Neural progenitor cell (in vitro differentiated cells): ENCODE measurements around the gene MAPK12. TPM values are rescaled to one million over a fixed set of nuclear protein-coding genes. Genes with fewer than 3 reads are reported as not detected.

Experiments used
- DNase-seq: peaks from one replicate; pipeline ENCODE4 v3.0.0-alpha.2; 2016; ENCODE audit warnings: low spot score
- H2AFZ ChIP-seq: fragments of 200-600 bp; sonication (generic); replicated peaks from 2 replicates; pipeline ENCODE4 v1.6.1; 2016; ENCODE audit warnings: antibody characterized with exemption
- H3F3A ChIP-seq: fragments of 200-600 bp; sonication (generic); 2 replicates; pipeline ENCODE4 v1.6.1; 2016; ENCODE audit warnings: antibody characterized with exemption, low read depth
- H3K27ac ChIP-seq: fragments of 200-600 bp; sonication (generic); 2 replicates; pipeline ENCODE4 v1.5.1; 2016; ENCODE audit warnings: mild to moderate bottlenecking
- H3K27me3 ChIP-seq: fragments of 200-600 bp; sonication (generic); 2 replicates; pipeline ENCODE4 v1.6.1; 2016; ENCODE audit warnings: mild to moderate bottlenecking, moderate library complexity
- H3K36me3 ChIP-seq: fragments of 200-600 bp; sonication (generic); 2 replicates; pipeline ENCODE4 v1.5.1; 2016
- H3K4me1 ChIP-seq: fragments of 200-600 bp; sonication (generic); 2 replicates; pipeline ENCODE4 v1.6.1; 2016; ENCODE audit warnings: mixed run types
- H3K4me2 ChIP-seq: fragments of 200-600 bp; sonication (generic); 2 replicates; pipeline ENCODE4 v1.6.1; 2016
- H3K4me3 ChIP-seq: fragments of 200-600 bp; sonication (generic); 2 replicates; pipeline ENCODE4 v1.5.1; 2016
- H3K79me2 ChIP-seq: fragments of 200-600 bp; sonication (generic); 2 replicates; pipeline ENCODE4 v1.6.1; 2016; ENCODE audit warnings: low read depth
- H3K9ac ChIP-seq: fragments of 200-600 bp; sonication (generic); 2 replicates; pipeline ENCODE4 v1.6.1; 2016
- H3K9me3 ChIP-seq: fragments of 200-600 bp; sonication (generic); 2 replicates; pipeline ENCODE4 v1.5.1; 2016; ENCODE audit warnings: low read depth
- H4K20me1 ChIP-seq: fragments of 200-600 bp; sonication (generic); 2 replicates; pipeline ENCODE4 v1.6.1; 2016; ENCODE audit warnings: low read depth
- H3K27ac Mint-ChIP-seq: 3 replicates; pipeline ENCODE4 v1.8.0; 2021; ENCODE audit warnings: mixed read lengths
- H3K27me3 Mint-ChIP-seq: 2 replicates; pipeline ENCODE4 v1.8.0; 2022; ENCODE audit warnings: low read depth, mild to moderate bottlenecking, inconsistent platforms, moderate library complexity, mixed read lengths; ENCODE audit not compliant: insufficient read depth
- H3K36me3 Mint-ChIP-seq: 3 replicates; pipeline ENCODE4 v1.8.0; 2021; ENCODE audit warnings: mixed read lengths
- H3K4me1 Mint-ChIP-seq: 3 replicates; pipeline ENCODE4 v1.8.0; 2021; ENCODE audit warnings: mixed read lengths
- H3K4me3 Mint-ChIP-seq: 3 replicates; pipeline ENCODE4 v1.8.0; 2021; ENCODE audit warnings: mild to moderate bottlenecking, moderate library complexity, mixed read lengths
- H3K9me3 Mint-ChIP-seq: 3 replicates; pipeline ENCODE4 v1.8.0; 2020; ENCODE audit warnings: mixed read lengths
- EZH2 ChIP-seq: fragments of 200-600 bp; sonication (generic); IDR thresholded peaks from 2 replicates; pipeline ENCODE4 v1.6.1; 2017; ENCODE audit warnings: antibody characterized with exemption, mild to moderate bottlenecking, moderate library complexity
- EZH2phosphoT487 ChIP-seq: fragments of 200-600 bp; sonication (generic); IDR thresholded peaks from 2 replicates; pipeline ENCODE4 v1.6.1; 2017; ENCODE audit warnings: antibody characterized with exemption
- total RNA-seq: library from RNA; depleted of rRNA; stranded (reverse); fragments of >200 nt; gene quantifications from 2 replicates; pipeline ENCODE4 v1.2.3, GENCODE V29; 2015; ENCODE audit warnings: low replicate concordance
- TF ChIP-seq, protein P1 (sequence below): fragments of 200-600 bp; sonication (generic); IDR thresholded peaks from 2 replicates; pipeline ENCODE4 v1.5.1; 2017; ENCODE audit warnings: antibody characterized with exemption, mild to moderate bottlenecking

MAPK12 gene
- total RNA-seq, 1 donor from 2014 or later = 18.7 TPM

DNA sequence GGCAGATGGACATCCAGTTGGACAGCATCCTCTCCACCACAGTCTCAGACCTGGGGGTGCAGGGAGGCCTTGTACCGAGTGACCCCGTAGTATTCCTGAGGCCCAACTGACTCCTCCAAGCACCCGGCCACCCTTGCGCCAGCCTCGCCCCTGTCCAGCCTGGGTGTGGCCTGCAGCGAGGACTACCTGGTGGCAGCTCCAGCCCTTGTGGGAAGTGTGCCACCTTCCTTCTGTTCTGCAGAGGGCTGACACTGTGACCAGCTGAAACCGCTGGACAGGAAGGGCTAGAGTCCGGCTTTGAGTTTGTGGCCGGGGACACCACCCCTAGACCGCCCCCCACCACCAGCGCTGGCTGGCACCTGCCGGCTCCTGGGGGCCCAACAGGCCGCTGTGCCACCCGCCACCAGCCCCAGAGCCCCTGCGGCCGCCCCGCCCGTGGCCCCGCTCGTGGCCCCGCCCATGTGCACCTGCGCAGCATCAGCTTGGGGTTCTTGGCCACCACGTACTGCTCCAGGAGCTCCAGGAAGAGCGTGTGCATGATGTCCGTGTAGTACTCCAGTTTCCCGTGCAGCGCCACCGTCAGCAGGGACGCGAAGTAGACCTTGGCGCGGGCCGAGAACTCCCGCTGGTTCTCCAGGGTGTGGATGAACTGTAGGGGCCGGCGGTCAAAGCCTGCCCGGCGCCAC is 18.7 kb upstream of the MAPK12 start:
- H3K36me3 ChIP-seq = no peaks in the 10 kb centered on the region
- no peak overlapping the region for H2AFZ ChIP-seq
- no peak for DNase-seq
- H3K4me1 ChIP-seq = no peaks in the 10 kb centered on the region
- peaks cover 2% of the 10 kb centered on the region for H3K4me1 Mint-ChIP-seq
- H3K4me3 ChIP-seq = no peak overlapping the region
- TF ChIP-seq, protein P1, sequence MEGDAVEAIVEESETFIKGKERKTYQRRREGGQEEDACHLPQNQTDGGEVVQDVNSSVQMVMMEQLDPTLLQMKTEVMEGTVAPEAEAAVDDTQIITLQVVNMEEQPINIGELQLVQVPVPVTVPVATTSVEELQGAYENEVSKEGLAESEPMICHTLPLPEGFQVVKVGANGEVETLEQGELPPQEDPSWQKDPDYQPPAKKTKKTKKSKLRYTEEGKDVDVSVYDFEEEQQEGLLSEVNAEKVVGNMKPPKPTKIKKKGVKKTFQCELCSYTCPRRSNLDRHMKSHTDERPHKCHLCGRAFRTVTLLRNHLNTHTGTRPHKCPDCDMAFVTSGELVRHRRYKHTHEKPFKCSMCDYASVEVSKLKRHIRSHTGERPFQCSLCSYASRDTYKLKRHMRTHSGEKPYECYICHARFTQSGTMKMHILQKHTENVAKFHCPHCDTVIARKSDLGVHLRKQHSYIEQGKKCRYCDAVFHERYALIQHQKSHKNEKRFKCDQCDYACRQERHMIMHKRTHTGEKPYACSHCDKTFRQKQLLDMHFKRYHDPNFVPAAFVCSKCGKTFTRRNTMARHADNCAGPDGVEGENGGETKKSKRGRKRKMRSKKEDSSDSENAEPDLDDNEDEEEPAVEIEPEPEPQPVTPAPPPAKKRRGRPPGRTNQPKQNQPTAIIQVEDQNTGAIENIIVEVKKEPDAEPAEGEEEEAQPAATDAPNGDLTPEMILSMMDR = no peak
- TF ChIP-seq EZH2phosphoT487 (no peak), EZH2 (no peak)
- H3K9ac ChIP-seq = no peak overlapping the region
- no peaks in the 10 kb centered on the region for H3K27me3 ChIP-seq
- no peak overlapping the region for H3K4me2 ChIP-seq
- H3F3A ChIP-seq = peaks cover 12% of the 10 kb centered on the region
- H3K4me3 Mint-ChIP-seq = no peak overlapping the region
- H3K9me3 Mint-ChIP-seq = no peaks in the 10 kb centered on the region
- no peak overlapping the region for H3K27ac ChIP-seq
- H3K27me3 Mint-ChIP-seq = no peaks in the 10 kb centered on the region
- H3K9me3 ChIP-seq = no peaks in the 10 kb centered on the region
- no peaks in the 10 kb centered on the region for H3K79me2 ChIP-seq
- H3K27ac Mint-ChIP-seq = no peak overlapping the region
- peaks cover 15% of the 10 kb centered on the region for H3K36me3 Mint-ChIP-seq
- peaks cover 4% of the 10 kb centered on the region for H4K20me1 ChIP-seq

DNA sequence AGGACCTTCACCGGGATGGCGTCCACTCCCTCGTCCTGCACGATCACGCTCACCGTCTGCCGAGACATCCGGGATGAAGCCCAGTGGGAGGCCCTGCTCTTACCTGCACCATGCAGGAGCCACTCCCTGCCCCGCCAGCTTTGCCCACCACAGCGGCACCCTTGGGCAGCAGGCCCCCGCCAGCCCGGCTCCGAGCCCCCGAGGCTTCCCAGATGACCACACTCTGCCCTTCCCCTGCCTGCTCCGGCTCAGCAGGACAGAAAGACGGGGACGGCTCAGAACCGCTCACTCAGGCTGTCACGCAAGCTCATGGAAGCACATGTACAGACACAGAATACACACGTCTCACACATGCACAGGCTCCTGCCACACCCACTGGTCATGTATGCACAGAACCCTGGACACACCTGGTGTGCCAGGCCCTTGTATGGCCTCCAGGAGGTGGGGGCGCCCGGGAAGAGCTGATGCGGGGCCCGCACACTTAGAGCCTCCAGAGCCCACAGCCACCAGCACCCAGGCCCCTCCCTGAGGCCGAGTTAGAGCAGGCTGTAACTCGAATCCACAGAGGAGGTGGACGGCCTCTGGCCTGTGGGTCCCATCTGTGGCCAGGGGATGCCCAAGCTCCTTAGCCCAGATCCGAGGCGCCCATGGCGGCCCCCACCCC is 17.6 kb upstream of the MAPK12 start:
- no peak overlapping the region for H3K4me3 Mint-ChIP-seq
- Histone ChIP-seq H3K4me2 (no peak overlapping the region), H4K20me1 (peaks cover 12% of the 10 kb centered on the region), H3F3A (peaks cover 16% of the 10 kb centered on the region), H3K9ac (no peak overlapping the region), H3K36me3 (no peaks in the 10 kb centered on the region), H3K27me3 (no peaks in the 10 kb centered on the region), H3K9me3 (no peaks in the 10 kb centered on the region), H3K4me1 (no peaks in the 10 kb centered on the region), H3K4me3 (no peak overlapping the region), H2AFZ (no peak overlapping the region), H3K27ac (no peak overlapping the region), H3K79me2 (no peaks in the 10 kb centered on the region)
- TF ChIP-seq EZH2phosphoT487 = no peak
- no peak for TF ChIP-seq EZH2
- TF ChIP-seq, protein P1 = no peak
- H3K27me3 Mint-ChIP-seq = peaks cover 1% of the 10 kb centered on the region
- peaks cover 8% of the 10 kb centered on the region for H3K4me1 Mint-ChIP-seq
- no peaks in the 10 kb centered on the region for H3K9me3 Mint-ChIP-seq
- no peak for DNase-seq
- H3K36me3 Mint-ChIP-seq = peaks cover 20% of the 10 kb centered on the region
- no peak overlapping the region for H3K27ac Mint-ChIP-seq

DNA sequence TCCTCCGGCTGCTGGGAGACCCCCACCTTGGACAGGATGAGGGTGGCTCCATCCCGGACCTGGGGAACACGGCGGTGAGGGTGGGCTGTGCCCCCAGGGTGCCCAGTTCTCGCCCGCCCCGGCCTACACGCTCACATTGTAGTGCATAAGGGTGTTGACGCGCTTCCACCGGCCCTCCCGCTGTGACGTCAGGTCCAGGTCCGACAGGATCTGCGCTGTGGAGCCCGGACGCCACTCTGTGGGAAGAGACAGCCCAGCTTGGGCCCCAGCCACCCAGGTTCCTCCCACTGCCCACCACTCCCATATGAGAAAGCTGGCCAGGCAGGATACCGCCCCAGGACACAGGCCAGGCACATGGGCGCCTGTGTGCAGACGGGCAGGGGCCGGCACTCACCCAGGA is 17.0 kb upstream of the MAPK12 start:
- no peak overlapping the region for H3K27ac ChIP-seq
- DNase-seq = no peak
- H3K4me3 Mint-ChIP-seq = no peak overlapping the region
- H3K79me2 ChIP-seq = no peaks in the 10 kb centered on the region
- no peak overlapping the region for H3K27ac Mint-ChIP-seq
- H3K9ac ChIP-seq = no peak overlapping the region
- no peaks in the 10 kb centered on the region for H3K9me3 ChIP-seq
- no peak overlapping the region for H2AFZ ChIP-seq
- H3K4me1 Mint-ChIP-seq = peaks cover 13% of the 10 kb centered on the region
- no peaks in the 10 kb centered on the region for H3K9me3 Mint-ChIP-seq
- H3K27me3 Mint-ChIP-seq = peaks cover 6% of the 10 kb centered on the region
- peaks cover 16% of the 10 kb centered on the region for H3F3A ChIP-seq
- no peak for TF ChIP-seq EZH2
- TF ChIP-seq, protein P1 = no peak
- TF ChIP-seq EZH2phosphoT487 = no peak
- no peaks in the 10 kb centered on the region for H3K4me1 ChIP-seq
- peaks cover 17% of the 10 kb centered on the region for H4K20me1 ChIP-seq
- H3K4me2 ChIP-seq = no peak overlapping the region
- H3K36me3 ChIP-seq = no peaks in the 10 kb centered on the region
- peaks cover 23% of the 10 kb centered on the region for H3K36me3 Mint-ChIP-seq
- H3K27me3 ChIP-seq = no peaks in the 10 kb centered on the region
- no peak overlapping the region for H3K4me3 ChIP-seq
